GM18951 (cell line): ENCODE measurements around the gene SPTBN1.
"Not testable (repeated sequence)": the region's sequence is repeated elsewhere in the genome, so short reads cannot be mapped to it uniquely, and the experiment has no call there.

Experiments
- POLR2A ChIP-seq: IDR thresholded peaks from 4 replicates; pipeline ENCODE4 v1.6.1; 2011; ENCODE audit warnings: mild to moderate bottlenecking; ENCODE audit not compliant: insufficient read length, insufficient read depth; ENCODE audit errors: extremely low read depth
- in situ Hi-C: fragments of 300-500 bp; cut with MboI; formaldehyde crosslinking; loops from one replicate; pipeline ENCODE4 v1.12.0; 2022; ENCODE audit warnings: low sequenced_read_pairs, mixed read lengths, inconsistent platforms; ENCODE audit not compliant: unreplicated experiment

The SPTBN1 gene

GRCh38 chr2:54524226-54524991, 68.3 kb downstream of the SPTBN1 start:
- in situ Hi-C loops, result loop anchor here (5.0 to 25.0 kb wide), 3 partner anchors 53 to 412 kb away; partner anchors contain the start of gene ACYP2
- no peak for TF ChIP-seq POLR2A

GRCh38 chr2:54525321-54525720, 69.2 kb downstream of the SPTBN1 start:
- in situ Hi-C loops, result no loop called here
- no peak for TF ChIP-seq POLR2A

GRCh38 chr2:54526226-54526879, 70.2 kb downstream of the SPTBN1 start:
- no peak for TF ChIP-seq POLR2A
- in situ Hi-C loops, result no loop called here

- in situ Hi-C loops, result no loop called here
- TF ChIP-seq POLR2A, result no peak
Measured at GRCh38 chr2:54528311-54528955, 72.3 kb downstream of the SPTBN1 start.

GRCh38 chr2:54529518-54529917, 73.4 kb downstream of the SPTBN1 start:
- in situ Hi-C loops, result not testable (repeated sequence)

GRCh38 chr2:54529935-54530334, 73.8 kb downstream of the SPTBN1 start:
- in situ Hi-C loops, result no loop called here
- TF ChIP-seq POLR2A, result no peak

- in situ Hi-C loops, result no loop called here
- no peak for TF ChIP-seq POLR2A
Measured at GRCh38 chr2:54531558-54531957, 75.4 kb downstream of the SPTBN1 start.

GRCh38 chr2:54534221-54534620, 78.1 kb downstream of the SPTBN1 start:
- in situ Hi-C loops, result no loop called here
- TF ChIP-seq POLR2A, result no peak

- in situ Hi-C loops, result no loop called here
- TF ChIP-seq POLR2A, result no peak
Measured at GRCh38 chr2:54534625-54535024, 78.5 kb downstream of the SPTBN1 start.

- TF ChIP-seq POLR2A, result no peak
- in situ Hi-C loops, result no loop called here
Measured at GRCh38 chr2:54535599-54536195, 79.6 kb downstream of the SPTBN1 start.

- in situ Hi-C loops, result no loop called here
- TF ChIP-seq POLR2A, result no peak
Measured at GRCh38 chr2:54536720-54537119, 80.6 kb downstream of the SPTBN1 start.

- TF ChIP-seq POLR2A, result no peak
Measured at GRCh38 chr2:54538537-54538936, 82.4 kb downstream of the SPTBN1 start.

GRCh38 chr2:54539683-54540082, 83.6 kb downstream of the SPTBN1 start:
- in situ Hi-C loops, result no loop called here
- no peak for TF ChIP-seq POLR2A

More at GRCh38 chr2:54538537-54538936, 82.4 kb downstream of the SPTBN1 start:
- in situ Hi-C loops, result no loop called here
